SJCRH30 (cell line): ENCODE results near the gene SLC34A3. TPM values are rescaled to one million over a fixed set of nuclear protein-coding genes. Genes with fewer than 3 reads are reported as not detected.

Source experiments
- DNase-seq, 2 experiments: peaks; one replicate each; pipeline ENCODE4 v3.0.0-alpha.2; 2015 to 2020
- H3K27ac ChIP-seq: fragments of 250-450 bp; sonication (Bioruptor Pico); 2 replicates; pipeline ENCODE4 v1.5.1; 2020; ENCODE audit warnings: mild to moderate bottlenecking, moderate library complexity
- H3K27me3 ChIP-seq: fragments of 250-450 bp; sonication (Bioruptor Pico); 2 replicates; pipeline ENCODE4 v1.5.1; 2020; ENCODE audit warnings: mild to moderate bottlenecking, moderate library complexity
- H3K36me3 ChIP-seq: fragments of 250-450 bp; sonication (Bioruptor Pico); 2 replicates; pipeline ENCODE4 v1.5.1; 2020; ENCODE audit warnings: mild to moderate bottlenecking, moderate library complexity
- H3K4me1 ChIP-seq: fragments of 250-450 bp; sonication (Bioruptor Pico); 2 replicates; pipeline ENCODE4 v1.5.1; 2020; ENCODE audit warnings: mild to moderate bottlenecking, moderate library complexity
- H3K4me3 ChIP-seq: fragments of 250-450 bp; sonication (Bioruptor Pico); 2 replicates; pipeline ENCODE4 v1.5.1; 2020; ENCODE audit warnings: mild to moderate bottlenecking, moderate library complexity
- H3K9me3 ChIP-seq: fragments of 250-450 bp; sonication (Bioruptor Pico); replicated peaks from 2 replicates; pipeline ENCODE4 v1.5.1; 2020; ENCODE audit warnings: mild to moderate bottlenecking, moderate library complexity
- total RNA-seq: library from RNA; depleted of rRNA; stranded (reverse); fragments of >200 nt; shearing (Covaris generic); gene quantifications from 2 replicates; pipeline ENCODE4 v1.2.3, GENCODE V29; 2014

SLC34A3 gene
- total RNA-seq, 1 experiment from 2014 or later: 0.06 TPM

- Histone ChIP-seq H3K36me3 (peaks cover 5% of the 10 kb centered on the region; the same call in 1 of the 2 replicates), H3K27me3 (no peaks in the 10 kb centered on the region), H3K4me3 (no peak overlapping the region), H3K9me3 (no peaks in the 10 kb centered on the region), H3K27ac (no peak overlapping the region), H3K4me1 (peaks cover 28% of the 10 kb centered on the region; the same call in 1 of the 2 replicates)
- no peak for DNase-seq
These were observed 39.5 kb upstream of the SLC34A3 start for GRCh38 chr9:137191245-137191644.

- Histone ChIP-seq H3K4me1 (peaks cover 22% of the 10 kb centered on the region; the same call in 1 of the 2 replicates), H3K36me3 (peaks cover 5% of the 10 kb centered on the region; the same call in 1 of the 2 replicates), H3K27ac (no peak overlapping the region), H3K27me3 (no peaks in the 10 kb centered on the region), H3K9me3 (no peaks in the 10 kb centered on the region), H3K4me3 (no peak overlapping the region)
- no peak for DNase-seq
These were observed 38.8 kb upstream of the SLC34A3 start for GRCh38 chr9:137191691-137192447.

- Histone ChIP-seq H3K27me3 (no peaks in the 10 kb centered on the region), H3K36me3 (peaks cover 5% of the 10 kb centered on the region; the same call in 1 of the 2 replicates), H3K9me3 (no peaks in the 10 kb centered on the region), H3K27ac (no peak overlapping the region), H3K4me3 (no peak overlapping the region), H3K4me1 (peaks cover 17% of the 10 kb centered on the region; the same call in 1 of the 2 replicates)
- no peak for DNase-seq
These were observed 38.3 kb upstream of the SLC34A3 start for GRCh38 chr9:137192448-137192780.

GRCh38 chr9:137192859-137193258 lies 37.8 kb upstream of the SLC34A3 start:
- no peak for DNase-seq
- no peak overlapping the region for H3K27ac ChIP-seq
- no peaks in the 10 kb centered on the region for H3K9me3 ChIP-seq
- peaks cover 15% of the 10 kb centered on the region; the same call in 1 of the 2 replicates for H3K4me1 ChIP-seq
- H3K27me3 ChIP-seq: no peaks in the 10 kb centered on the region
- peaks cover 5% of the 10 kb centered on the region; the same call in 1 of the 2 replicates for H3K36me3 ChIP-seq
- H3K4me3 ChIP-seq: no peak overlapping the region

GRCh38 chr9:137193771-137194170 lies 36.9 kb upstream of the SLC34A3 start:
- no peak overlapping the region for H3K4me3 ChIP-seq
- H3K27ac ChIP-seq: no peak overlapping the region
- peaks cover 21% of the 10 kb centered on the region for H3K4me1 ChIP-seq
- peaks cover 5% of the 10 kb centered on the region; the same call in 1 of the 2 replicates for H3K36me3 ChIP-seq
- no peaks in the 10 kb centered on the region for H3K9me3 ChIP-seq
- H3K27me3 ChIP-seq: no peaks in the 10 kb centered on the region
- DNase-seq: no peak

- H3K9me3 ChIP-seq: no peaks in the 10 kb centered on the region
- peaks cover 24% of the 10 kb centered on the region for H3K4me1 ChIP-seq
- H3K27me3 ChIP-seq: no peaks in the 10 kb centered on the region
- no peak overlapping the region for H3K27ac ChIP-seq
- no peak overlapping the region for H3K4me3 ChIP-seq
- no peak for DNase-seq
- peaks cover 5% of the 10 kb centered on the region; the same call in 1 of the 2 replicates for H3K36me3 ChIP-seq
These were observed 36.3 kb upstream of the SLC34A3 start for GRCh38 chr9:137194388-137194787.

GRCh38 chr9:137194909-137195308 lies 35.8 kb upstream of the SLC34A3 start:
- H3K4me3 ChIP-seq: no peak overlapping the region
- peaks cover 20% of the 10 kb centered on the region for H3K4me1 ChIP-seq
- H3K36me3 ChIP-seq: peaks cover 4% of the 10 kb centered on the region; the same call in 1 of the 2 replicates
- H3K27me3 ChIP-seq: no peaks in the 10 kb centered on the region
- no peak overlapping the region for H3K27ac ChIP-seq
- H3K9me3 ChIP-seq: no peaks in the 10 kb centered on the region
- DNase-seq: no peak

- Histone ChIP-seq H3K27ac (no peak overlapping the region), H3K36me3 (no peaks in the 10 kb centered on the region), H3K4me1 (peaks cover 17% of the 10 kb centered on the region), H3K4me3 (no peak overlapping the region), H3K27me3 (no peaks in the 10 kb centered on the region), H3K9me3 (no peaks in the 10 kb centered on the region)
- no peak for DNase-seq
These were observed 35.0 kb upstream of the SLC34A3 start for GRCh38 chr9:137195525-137196220.

GRCh38 chr9:137198051-137198901 lies 32.4 kb upstream of the SLC34A3 start:
- no peaks in the 10 kb centered on the region for H3K36me3 ChIP-seq
- no peak for DNase-seq
- H3K4me3 ChIP-seq: no peak overlapping the region
- peaks cover 17% of the 10 kb centered on the region for H3K4me1 ChIP-seq
- no peaks in the 10 kb centered on the region for H3K27me3 ChIP-seq
- H3K27ac ChIP-seq: no peak overlapping the region
- no peaks in the 10 kb centered on the region for H3K9me3 ChIP-seq

GRCh38 chr9:137198902-137199283 lies 31.8 kb upstream of the SLC34A3 start:
- Histone ChIP-seq H3K4me3 (no peak overlapping the region), H3K9me3 (no peaks in the 10 kb centered on the region), H3K4me1 (peaks cover 17% of the 10 kb centered on the region)

GRCh38 chr9:137199411-137200121 lies 31.1 kb upstream of the SLC34A3 start:
- Histone ChIP-seq H3K9me3 (no peaks in the 10 kb centered on the region), H3K27ac (no peak overlapping the region), H3K27me3 (no peaks in the 10 kb centered on the region), H3K4me3 (peak overlapping the region; percentile 58), H3K4me1 (peaks cover 21% of the 10 kb centered on the region), H3K36me3 (no peaks in the 10 kb centered on the region)
- DNase-seq: no peak

More at GRCh38 chr9:137198902-137199283, 31.8 kb upstream of the SLC34A3 start:
- Histone ChIP-seq H3K27ac (no peak overlapping the region), H3K36me3 (no peaks in the 10 kb centered on the region), H3K27me3 (no peaks in the 10 kb centered on the region)
- DNase-seq: no peak

- H3K9me3 ChIP-seq: no peaks in the 10 kb centered on the region
- H3K27ac ChIP-seq: no peak within 1 kb of the TSS
- H3K36me3 ChIP-seq: no peaks in the 10 kb centered on the region
- peak; percentile 100 for DNase-seq
- H3K4me1 ChIP-seq: peaks cover 17% of the 10 kb centered on the region
- H3K27me3 ChIP-seq: no peaks in the 10 kb centered on the region
- peak within 1 kb of the TSS; percentile 58 for H3K4me3 ChIP-seq
These were observed 30.1 kb upstream of the SLC34A3 start, which contains the start of gene TPRN for GRCh38 chr9:137200311-137201204. TSS of gene TPRN (minus strand) at chr9:137200741. CDS start at chr9:137200711, 30 bp downstream.

- no peak overlapping the region for H3K27ac ChIP-seq
- H3K27me3 ChIP-seq: no peaks in the 10 kb centered on the region
- no peaks in the 10 kb centered on the region for H3K36me3 ChIP-seq
- DNase-seq: no peak
- peak overlapping the region; percentile 58 for H3K4me3 ChIP-seq
- peaks cover 18% of the 10 kb centered on the region for H3K4me1 ChIP-seq
- no peaks in the 10 kb centered on the region for H3K9me3 ChIP-seq
These were observed 29.4 kb upstream of the SLC34A3 start for GRCh38 chr9:137201205-137201868.
